Ectodermal cell (in vitro differentiated cells): ENCODE measurements around the gene INF2.
"Not testable (repeated sequence)": the region's sequence is repeated elsewhere in the genome, so short reads cannot be mapped to it uniquely, and the experiment has no call there.

Experiments used
- H3K27ac ChIP-seq: 2 replicates; pipeline ENCODE4 v1.7.0; 2013; ENCODE audit warnings: mild to moderate bottlenecking, low read depth, low read length; ENCODE audit not compliant: insufficient read depth, poor library complexity, severe bottlenecking
- H3K27me3 ChIP-seq: 2 replicates; pipeline ENCODE4 v1.7.0; 2013; ENCODE audit warnings: mild to moderate bottlenecking, low read length; ENCODE audit not compliant: insufficient read depth, control insufficient read depth, poor library complexity, severe bottlenecking
- H3K36me3 ChIP-seq: one replicate; pipeline ENCODE4 v1.7.0; 2013; ENCODE audit warnings: low read length; ENCODE audit not compliant: control insufficient read depth, insufficient read depth
- H3K4me1 ChIP-seq: one replicate; pipeline ENCODE4 v1.7.0; 2013; ENCODE audit warnings: low read length; ENCODE audit not compliant: control insufficient read depth, insufficient read depth
- H3K4me3 ChIP-seq: 2 replicates; pipeline ENCODE4 v1.7.0; 2013; ENCODE audit warnings: low read depth, low read length, control low read depth; ENCODE audit not compliant: insufficient read depth
- H3K9me3 ChIP-seq: 2 replicates; pipeline ENCODE4 v1.7.0; 2013; ENCODE audit warnings: mild to moderate bottlenecking, low read length, moderate library complexity; ENCODE audit not compliant: control insufficient read depth
- WGBS, 2 experiments: methylation state at CpG; one replicate each; pipeline ENCODE4 v1.1.7; 2013; ENCODE audit warnings: missing lambda C conversion rate in 2 of 2; 5-methylcytosine and 5-hydroxymethylcytosine counted together

INF2 gene

DNA sequence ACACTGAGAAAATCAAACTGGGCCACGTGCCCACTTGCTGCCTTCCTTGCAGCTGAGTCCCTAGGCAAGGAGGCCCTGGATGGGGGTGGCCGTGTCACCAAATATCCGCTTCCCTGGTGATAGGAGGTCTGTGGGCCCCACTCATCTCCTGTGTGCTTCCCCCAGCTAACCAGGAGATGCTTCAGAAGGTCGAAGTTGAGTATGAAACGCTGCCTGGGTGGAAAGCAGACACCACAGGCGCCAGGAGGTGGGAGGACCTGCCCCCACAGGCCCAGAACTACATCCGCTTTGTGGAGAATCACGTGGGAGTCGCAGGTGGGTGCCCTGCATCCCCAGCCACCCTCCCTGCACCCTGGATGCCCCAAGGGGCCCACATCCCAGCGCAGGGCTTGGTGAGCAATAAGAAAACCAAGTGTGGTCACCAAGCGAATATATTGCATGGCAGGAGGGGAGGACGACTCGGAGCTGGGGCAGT lies 56.7 kb downstream of the INF2 start:
- H3K4me1 ChIP-seq: peaks cover 8% of the 10 kb centered on the region
- H3K36me3 ChIP-seq: peaks cover 4% of the 10 kb centered on the region
- H3K9me3 ChIP-seq: no peaks in the 10 kb centered on the region
- no peaks in the 10 kb centered on the region for H3K27me3 ChIP-seq
- no peak overlapping the region for H3K27ac ChIP-seq
- 93 to 94% methylated on average over 13 of the region's 13 CpGs for WGBS, 2 experiments
- H3K4me3 ChIP-seq: no peak overlapping the region

DNA sequence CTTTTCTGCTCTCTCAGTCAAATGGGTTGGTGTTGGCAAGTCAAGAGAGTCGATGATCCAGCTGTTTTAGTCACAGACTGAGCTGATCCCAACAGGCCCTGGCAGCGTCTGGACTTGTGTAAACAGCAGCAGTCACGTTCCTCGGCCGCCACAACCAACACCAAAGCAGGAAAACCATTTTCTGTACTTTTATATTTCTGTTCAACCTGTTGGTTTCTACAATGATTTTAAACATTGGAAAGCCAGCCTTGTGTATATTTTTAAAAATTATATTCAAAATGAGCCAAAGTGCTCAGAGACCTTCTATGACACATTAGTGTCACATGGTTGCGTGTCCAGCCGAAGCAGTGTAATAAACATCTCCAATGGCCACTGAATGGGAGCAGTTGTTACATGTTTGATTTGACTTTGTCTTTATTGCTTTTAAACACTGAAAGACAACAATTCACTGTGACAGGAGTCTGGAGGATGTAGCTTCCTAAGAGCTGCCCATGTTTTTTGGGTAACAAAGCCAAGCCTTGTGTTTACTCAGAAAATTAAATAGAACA lies 57.6 kb downstream of the INF2 start:
- Histone ChIP-seq H3K9me3 (no peaks in the 10 kb centered on the region), H3K4me3 (no peak overlapping the region), H3K36me3 (peaks cover 4% of the 10 kb centered on the region), H3K4me1 (peaks cover 8% of the 10 kb centered on the region), H3K27me3 (no peaks in the 10 kb centered on the region), H3K27ac (no peak overlapping the region)
- WGBS, 2 experiments: 95 to 96% methylated on average over 7 of the region's 7 CpGs

DNA sequence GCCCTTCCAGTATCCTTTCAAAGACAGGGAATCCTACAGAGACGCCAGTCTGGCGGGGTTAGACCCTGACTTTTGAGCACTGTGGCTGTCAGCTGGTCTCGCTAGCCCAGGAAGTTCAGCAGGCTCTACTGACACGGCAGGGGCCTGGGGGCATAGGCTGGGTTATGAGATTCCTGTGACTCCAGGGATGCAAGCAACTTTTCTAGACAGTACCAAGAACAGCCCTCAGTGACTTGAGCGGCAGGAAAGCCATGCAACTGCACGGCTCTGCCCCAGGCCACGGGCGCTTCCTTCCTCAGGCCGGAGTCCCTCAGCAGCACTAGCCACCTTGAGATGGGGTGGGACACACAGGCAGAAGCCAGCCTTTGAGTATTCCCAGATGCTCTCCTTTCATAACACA lies 58.5 kb downstream of the INF2 start:
- 80 to 83% methylated on average over 9 of the region's 9 CpGs for WGBS, 2 experiments
- no peak overlapping the region for H3K27ac ChIP-seq
- no peaks in the 10 kb centered on the region for H3K27me3 ChIP-seq
- H3K4me1 ChIP-seq: peaks cover 8% of the 10 kb centered on the region
- H3K4me3 ChIP-seq: no peak overlapping the region
- H3K9me3 ChIP-seq: no peaks in the 10 kb centered on the region
- H3K36me3 ChIP-seq: peaks cover 4% of the 10 kb centered on the region

DNA sequence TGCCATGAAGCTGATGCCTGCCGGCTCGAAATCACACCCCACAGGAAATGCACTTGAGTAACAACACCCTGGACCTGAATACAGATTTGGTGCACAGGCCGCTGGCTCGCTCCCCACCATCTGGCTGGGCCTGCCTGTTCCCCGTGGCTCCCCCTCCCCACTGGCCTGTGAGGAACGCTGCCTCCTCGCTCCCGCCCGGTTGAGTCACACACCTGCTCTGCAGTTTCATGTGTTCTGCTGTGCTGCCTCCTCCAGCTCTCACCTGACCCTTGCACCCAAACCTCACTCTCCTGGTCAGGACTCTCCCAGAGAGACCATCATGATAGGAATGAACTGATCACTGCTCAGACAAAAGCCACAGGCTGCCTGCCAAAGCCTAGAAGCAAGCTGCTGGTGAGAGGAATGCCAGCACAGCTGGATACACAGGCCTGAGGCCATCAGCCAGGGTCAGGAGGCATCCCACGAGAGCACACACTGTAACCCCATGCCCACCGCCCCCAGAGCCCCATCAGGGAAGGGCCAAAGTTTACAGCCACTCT lies 59.8 kb downstream of the INF2 start:
- WGBS, 2 experiments: 55 to 61% methylated on average over 11 of the region's 11 CpGs
- no peaks in the 10 kb centered on the region for H3K27me3 ChIP-seq
- H3K36me3 ChIP-seq: peaks cover 4% of the 10 kb centered on the region
- peaks cover 11% of the 10 kb centered on the region for H3K4me1 ChIP-seq
- H3K27ac ChIP-seq: no peak overlapping the region
- H3K4me3 ChIP-seq: no peak overlapping the region
- no peaks in the 10 kb centered on the region for H3K9me3 ChIP-seq

DNA sequence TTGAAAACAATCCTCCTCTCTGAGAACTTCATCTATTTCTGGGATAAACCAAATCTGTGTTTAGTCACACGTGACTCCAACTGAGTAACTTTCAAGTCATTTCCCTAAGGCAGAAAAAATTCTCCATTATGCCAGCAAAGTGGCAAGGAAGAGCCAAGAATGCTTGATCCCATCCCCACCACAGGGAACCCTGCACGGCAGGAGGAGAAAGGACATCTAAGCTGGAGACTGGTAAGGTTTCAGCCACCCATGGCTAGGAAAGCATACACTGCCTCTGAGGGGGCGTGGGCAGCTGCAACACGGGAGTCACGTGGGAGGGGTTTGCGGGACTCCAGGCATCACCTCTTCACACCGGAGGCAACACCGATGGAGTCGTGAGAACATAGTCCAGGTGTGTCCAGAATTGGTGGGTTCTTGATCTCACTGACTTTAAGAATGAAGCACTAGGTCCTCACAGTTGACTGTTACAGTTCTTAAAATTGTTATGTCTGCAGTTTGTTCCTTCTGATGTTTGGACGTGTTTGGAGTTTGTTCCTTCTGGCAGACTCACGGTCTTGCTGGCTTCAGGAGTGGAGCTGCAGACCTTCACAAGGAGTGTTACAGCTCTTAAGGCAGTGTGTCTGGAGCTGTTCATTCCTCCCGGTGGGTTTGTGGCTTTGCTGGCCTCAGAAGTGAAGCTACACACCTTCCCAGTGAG lies 60.8 kb downstream of the INF2 start:
- H3K4me3 ChIP-seq: no peak overlapping the region

DNA sequence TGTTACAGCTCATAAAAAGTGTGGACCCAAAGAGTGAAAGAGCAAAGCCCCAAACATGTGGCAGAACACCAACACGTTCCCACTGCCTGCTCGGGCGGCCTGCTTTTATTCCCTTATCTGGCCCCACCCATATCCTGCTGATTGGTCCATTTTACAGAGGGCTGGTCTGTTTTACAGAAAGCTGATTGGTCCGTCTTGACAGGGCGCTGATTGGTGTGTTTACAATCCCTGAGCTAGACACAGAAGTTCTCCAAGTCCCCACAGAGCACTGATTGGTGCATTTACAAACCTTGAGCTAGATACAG lies 61.3 kb downstream of the INF2 start:
- H3K36me3 ChIP-seq: peaks cover 10% of the 10 kb centered on the region
- H3K4me1 ChIP-seq: peaks cover 14% of the 10 kb centered on the region
- not testable (repeated sequence) for H3K9me3 ChIP-seq, H3K4me3 ChIP-seq, H3K27ac ChIP-seq, H3K27me3 ChIP-seq
- 93 to 96% methylated on average over 5 of the region's 5 CpGs for WGBS, 2 experiments

More for the DNA sequence above, 60.8 kb downstream of the INF2 start:
- 90 to 93% methylated on average over 12 of the region's 12 CpGs for WGBS, 2 experiments
- Histone ChIP-seq H3K9me3 (no peaks in the 10 kb centered on the region), H3K4me1 (peaks cover 14% of the 10 kb centered on the region), H3K27ac (no peak overlapping the region), H3K36me3 (peaks cover 8% of the 10 kb centered on the region), H3K27me3 (no peaks in the 10 kb centered on the region)

DNA sequence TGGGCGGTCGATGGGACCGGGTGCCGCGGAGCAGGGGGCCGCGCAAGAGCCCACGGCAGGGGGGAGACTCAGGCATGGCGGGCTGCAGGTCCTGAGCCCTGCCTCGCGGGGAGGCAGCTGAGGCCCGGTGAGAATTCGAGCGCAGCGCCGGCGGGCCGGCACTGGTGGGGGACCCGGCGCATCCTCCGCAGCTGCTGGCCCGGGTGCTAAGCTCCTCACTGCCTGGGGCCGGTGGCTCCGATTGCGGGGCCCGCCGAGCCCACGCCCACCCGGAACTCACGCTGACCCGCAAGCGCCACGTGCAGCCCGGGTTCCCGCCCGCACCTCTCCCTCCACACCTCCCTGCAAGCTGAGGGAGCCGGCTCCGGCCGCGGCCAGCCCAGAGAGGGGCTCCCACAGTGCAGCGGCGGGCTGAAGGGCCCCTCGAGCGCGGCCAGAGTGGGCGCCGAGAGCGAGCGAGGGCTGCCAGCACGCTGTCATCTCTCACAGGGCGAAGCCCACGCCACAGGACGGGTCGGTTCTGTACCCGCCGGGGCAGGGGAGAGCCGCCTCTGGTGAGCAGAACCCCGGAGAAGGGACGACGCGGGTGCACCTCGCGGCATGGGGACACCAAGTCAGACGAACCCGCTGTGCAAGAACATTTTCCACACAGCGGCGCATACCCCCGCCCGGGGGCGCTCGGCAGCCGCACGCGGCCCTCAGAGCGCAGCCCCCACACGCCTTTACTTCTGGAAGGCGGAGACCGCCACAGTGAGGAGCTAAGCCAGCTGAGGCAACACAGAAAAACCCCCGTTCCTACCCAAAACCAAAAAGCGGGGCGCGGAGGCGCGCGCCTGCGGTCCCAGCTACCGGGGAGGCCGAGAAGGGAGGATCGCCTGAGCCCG lies 62.4 kb downstream of the INF2 start:
- Histone ChIP-seq H3K36me3 (peaks cover 21% of the 10 kb centered on the region), H3K27ac (peak overlapping the region; percentile 45), H3K4me1 (peaks cover 14% of the 10 kb centered on the region), H3K27me3 (no peaks in the 10 kb centered on the region), H3K4me3 (peak overlapping the region; percentile 33), H3K9me3 (no peaks in the 10 kb centered on the region)
- WGBS, 2 experiments: 91 to 93% methylated on average over 90 of the region's 90 CpGs

DNA sequence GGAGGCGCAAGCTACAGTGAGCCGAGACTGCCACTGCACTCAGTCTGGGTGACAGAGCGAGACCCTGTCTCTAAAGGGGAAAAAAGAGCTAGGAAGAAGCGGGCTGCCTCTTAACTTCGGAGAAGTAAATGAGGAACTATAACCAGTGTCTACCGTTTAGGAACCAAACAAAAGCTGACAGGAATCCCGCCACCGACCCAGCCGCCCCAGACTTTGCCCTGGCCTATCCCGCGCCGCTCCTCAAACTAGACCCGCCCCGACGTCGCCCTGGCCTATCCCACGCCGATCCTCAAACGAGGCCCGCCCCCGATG lies 63.0 kb downstream of the INF2 start:
- H3K27ac ChIP-seq: peak overlapping the region; percentile 45

DNA sequence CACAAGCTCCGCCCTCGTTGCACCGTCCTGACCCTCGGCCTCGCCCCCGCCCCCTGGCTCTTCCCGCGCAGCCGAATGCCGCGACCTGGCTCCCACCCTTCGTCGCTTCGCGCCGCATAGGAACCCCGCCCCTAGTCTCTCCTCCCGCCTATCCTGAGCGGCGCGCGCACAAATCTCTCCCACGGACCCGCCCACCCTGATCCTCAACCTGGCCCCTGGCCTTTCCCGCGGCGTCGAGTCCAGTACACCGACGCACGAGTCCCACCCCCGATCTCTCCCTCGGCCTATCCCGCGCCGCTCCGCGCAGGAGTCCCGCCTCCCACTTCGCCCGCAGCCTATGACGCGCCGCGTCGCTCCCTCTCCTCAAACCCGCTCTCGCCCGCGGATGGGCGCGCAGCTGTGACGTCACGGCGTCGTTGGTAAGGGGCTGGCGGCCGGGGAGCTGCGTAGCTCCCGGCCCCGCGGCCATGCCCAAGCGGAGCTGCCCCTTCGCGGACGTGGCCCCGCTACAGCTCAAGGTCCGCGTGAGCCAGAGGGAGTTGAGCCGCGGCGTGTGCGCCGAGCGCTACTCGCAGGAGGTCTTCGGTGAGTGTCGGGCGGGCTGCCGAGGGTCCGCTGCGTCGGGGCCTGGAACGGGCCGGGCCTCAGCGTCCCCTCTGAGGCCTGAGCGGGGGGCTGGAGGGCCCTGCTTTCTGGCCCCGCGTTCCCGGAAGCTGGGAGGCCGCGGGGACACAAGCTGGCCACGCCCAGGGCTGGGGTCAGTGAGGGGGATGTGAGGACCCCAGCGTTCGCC lies 63.5 kb downstream of the INF2 start, which contains the start of gene SIVA1:
TSS of gene SIVA1 (plus strand) at position 413 of the 793 bp plus-strand sequence. CDS start at position 468, 55 bp downstream.
- Histone ChIP-seq H3K4me3 (peak within 1 kb of the TSS; percentile 76), H3K4me1 (peaks cover 14% of the 10 kb centered on the region), H3K27ac (peak within 1 kb of the TSS; percentile 45), H3K9me3 (no peaks in the 10 kb centered on the region), H3K36me3 (peaks cover 24% of the 10 kb centered on the region), H3K27me3 (no peaks in the 10 kb centered on the region)
- 0% methylated on average over 95 of the region's 95 CpGs for WGBS, 2 experiments

More for the DNA sequence above, 63.0 kb downstream of the INF2 start:
- Histone ChIP-seq H3K4me3 (peak overlapping the region; percentile 33), H3K36me3 (peaks cover 21% of the 10 kb centered on the region), H3K9me3 (no peaks in the 10 kb centered on the region), H3K4me1 (peaks cover 14% of the 10 kb centered on the region), H3K27me3 (no peaks in the 10 kb centered on the region)
- 11% methylated on average over 21 of the region's 21 CpGs for WGBS, 2 experiments
